GM12865 (cell line): Measurements from ENCODE around the gene C1orf232.

Experiments
- DNase-seq: peaks from one replicate; pipeline ENCODE4 v3.0.0; 2010; ENCODE audit warnings: low read depth
- H3K4me3 ChIP-seq: 2 replicates; pipeline ENCODE4 v1.5.1; 2011; ENCODE audit warnings: mild to moderate bottlenecking, low read depth, low read length, control low read depth
- CTCF ChIP-seq: IDR thresholded peaks from 2 replicates; pipeline ENCODE4 v1.5.1; 2011; ENCODE audit warnings: low read length, control low read depth, low read depth, inconsistent platforms; ENCODE audit not compliant: insufficient read depth; ENCODE audit errors: missing control alignments

The C1orf232 gene

GRCh38 chr1:26145041-26145959 lies 23.5 kb downstream of the C1orf232 start:
- DNase-seq = peak; percentile 83
- TF ChIP-seq CTCF = peak; percentile 71
- H3K4me3 ChIP-seq = no peak overlapping the region

- no peak for TF ChIP-seq CTCF
- H3K4me3 ChIP-seq = no peak overlapping the region
- DNase-seq = no peak
Measured at GRCh38 chr1:26142159-26142558, 26.6 kb downstream of the C1orf232 start.

- DNase-seq = no peak
- no peak for TF ChIP-seq CTCF
- H3K4me3 ChIP-seq = no peak overlapping the region
Measured at GRCh38 chr1:26138974-26139558, 29.7 kb downstream of the C1orf232 start.

- H3K4me3 ChIP-seq = no peak overlapping the region
- TF ChIP-seq CTCF = no peak
- no peak for DNase-seq
Measured at GRCh38 chr1:26134466-26134865, 34.3 kb downstream of the C1orf232 start.

GRCh38 chr1:26132834-26133167 lies 36.0 kb downstream of the C1orf232 start:
- DNase-seq = no peak
- no peak overlapping the region for H3K4me3 ChIP-seq
- TF ChIP-seq CTCF = no peak

GRCh38 chr1:26132128-26132833 lies 36.5 kb downstream of the C1orf232 start:
- H3K4me3 ChIP-seq = no peak overlapping the region
- DNase-seq = no peak
- no peak for TF ChIP-seq CTCF
